ENCODE results near the gene RRP9. TPM values are rescaled to one million over a fixed set of nuclear protein-coding genes. Genes with fewer than 3 reads are reported as not detected.

The RRP9 gene
- total RNA-seq, 2 experiments from 2014 or later = 40.0 to 40.7 TPM

- H3K4me1 Mint-ChIP-seq (ENCODE audit: low read depth) = peaks cover 6% of the 10 kb centered on the region
- no peak overlapping the region for H3K27ac Mint-ChIP-seq
- ChIA-PET POLR2A (no interaction called here), CTCF (interaction anchor here (0.6 kb wide), 1 partner anchor 44 kb away, joined by 4 read pairs; the partner anchor contains the start of gene RRP9)
- DNase-seq (no peak), ATAC-seq (no peak)
- intact Hi-C loops (cut with micrococcal nuclease) = no loop called here
- no peak for TF ChIP-seq CTCF (IDR thresholded peaks at IDR 0.05)
- no peaks in the 10 kb centered on the region for H3K36me3 Mint-ChIP-seq (ENCODE audit: low read depth)
- H3K9me3 Mint-ChIP-seq = no peaks in the 10 kb centered on the region
- H3K4me3 Mint-ChIP-seq = no peak overlapping the region
- peaks cover 24% of the 10 kb centered on the region for H3K27me3 Mint-ChIP-seq
Measured at GRCh38 chr3:51897391-51897790, 44.3 kb downstream of the RRP9 start.

GRCh38 chr3:51896607-51897305, 44.9 kb downstream of the RRP9 start:
- Mint-ChIP-seq H3K4me1 (ENCODE audit: low read depth) (peaks cover 6% of the 10 kb centered on the region), H3K27ac (no peak overlapping the region), H3K36me3 (ENCODE audit: low read depth) (no peaks in the 10 kb centered on the region), H3K27me3 (peaks cover 23% of the 10 kb centered on the region), H3K4me3 (no peak overlapping the region), H3K9me3 (no peaks in the 10 kb centered on the region)
- CTCF ChIA-PET = interaction anchor here (1.0 kb wide), 1 partner anchor 20 kb away, joined by 3 read pairs; no protein-coding TSS in a partner anchor
- intact Hi-C loops (cut with micrococcal nuclease) = no loop called here
- POLR2A ChIA-PET = no interaction called here
- DNase-seq (no peak), ATAC-seq (no peak)
- no peak for TF ChIP-seq CTCF (IDR thresholded peaks at IDR 0.05)

GRCh38 chr3:51894939-51895338, 46.8 kb downstream of the RRP9 start:
- ATAC-seq (no peak), DNase-seq (no peak)
- intact Hi-C loops (cut with micrococcal nuclease) = no loop called here
- Mint-ChIP-seq H3K36me3 (ENCODE audit: low read depth) (no peaks in the 10 kb centered on the region), H3K9me3 (no peaks in the 10 kb centered on the region), H3K27ac (no peak overlapping the region), H3K4me3 (no peak overlapping the region), H3K27me3 (peaks cover 16% of the 10 kb centered on the region), H3K4me1 (ENCODE audit: low read depth) (peaks cover 4% of the 10 kb centered on the region)
- ChIA-PET POLR2A (no interaction called here), CTCF (no interaction called here)
- TF ChIP-seq CTCF (IDR thresholded peaks at IDR 0.05) = no peak

- DNase-seq = no peak
- H3K36me3 Mint-ChIP-seq (ENCODE audit: low read depth) = no peaks in the 10 kb centered on the region
- POLR2A ChIA-PET = no interaction called here
- H3K27me3 Mint-ChIP-seq = peaks cover 16% of the 10 kb centered on the region
- ATAC-seq = no peak
- intact Hi-C loops (cut with micrococcal nuclease) = no loop called here
- H3K9me3 Mint-ChIP-seq = no peaks in the 10 kb centered on the region
- H3K4me1 Mint-ChIP-seq (ENCODE audit: low read depth) = peaks cover 4% of the 10 kb centered on the region
- no peak overlapping the region for H3K27ac Mint-ChIP-seq
- CTCF ChIA-PET = no interaction called here
- H3K4me3 Mint-ChIP-seq = no peak overlapping the region
- no peak for TF ChIP-seq CTCF (IDR thresholded peaks at IDR 0.05)
Measured at GRCh38 chr3:51894391-51894790, 47.3 kb downstream of the RRP9 start.

- Mint-ChIP-seq H3K9me3 (no peaks in the 10 kb centered on the region), H3K4me3 (no peak overlapping the region), H3K27ac (no peak overlapping the region), H3K36me3 (ENCODE audit: low read depth) (no peaks in the 10 kb centered on the region), H3K27me3 (peaks cover 6% of the 10 kb centered on the region), H3K4me1 (ENCODE audit: low read depth) (peaks cover 4% of the 10 kb centered on the region)
- ATAC-seq = no peak
- ChIA-PET POLR2A (no interaction called here), CTCF (no interaction called here)
- no peak for TF ChIP-seq CTCF (IDR thresholded peaks at IDR 0.05)
- DNase-seq = no peak
- intact Hi-C loops (cut with micrococcal nuclease) = no loop called here
Measured at GRCh38 chr3:51891242-51892039, 50.3 kb downstream of the RRP9 start.
